OCI-LY7 (cell line): ENCODE data around the gene FOXN3. TPM values are rescaled to one million over a fixed set of nuclear protein-coding genes. Genes with fewer than 3 reads are reported as not detected.

Experiments
- BruUV-seq: library from RNA; stranded (reverse); fragments of 400-500 nt; replicated peaks from 2 replicates; lab custom pipeline; 2021; lab: Mats Ljungman, UMichigan
- CTCF ChIA-PET: fragments of 300-600 bp; sonication (Branson Sonifier 250); formaldehyde crosslinking; loops from one replicate; lab custom pipeline; 2022; ENCODE audit warnings: antibody characterized with exemption; ENCODE audit not compliant: unreplicated experiment; lab: Charles Lee
- POLR2A ChIA-PET: fragments of 300-600 bp; sonication (Branson Sonifier 250); formaldehyde crosslinking; loops from one replicate; lab custom pipeline; 2022; ENCODE audit warnings: antibody characterized with exemption; lab: Charles Lee
- DNase-seq: peaks from one replicate; pipeline ENCODE4 v3.0.0-alpha.2; 2015; ENCODE audit warnings: low spot score
- H2AFZ ChIP-seq: fragments of 200-600 bp; sonication (generic), shearing (Covaris generic); 2 replicates; pipeline ENCODE4 v1.6.1; 2014; ENCODE audit warnings: mild to moderate bottlenecking, antibody characterized with exemption, low read length, moderate library complexity
- H3K27ac ChIP-seq: fragments of 200-600 bp; sonication (generic); 2 replicates; pipeline ENCODE4 v1.5.1; 2014; ENCODE audit warnings: mixed run types, low read depth, mild to moderate bottlenecking, moderate library complexity, low read length, inconsistent platforms; ENCODE audit not compliant: poor library complexity, severe bottlenecking
- H3K36me3 ChIP-seq: fragments of 200-600 bp; sonication (generic); 2 replicates; pipeline ENCODE4 v1.6.1; 2014; ENCODE audit warnings: mild to moderate bottlenecking, antibody characterized with exemption, low read length, moderate library complexity, mixed read lengths; ENCODE audit not compliant: insufficient read depth
- H3K4me1 ChIP-seq: fragments of 200-600 bp; sonication (generic); 2 replicates; pipeline ENCODE4 v1.5.1; 2014; ENCODE audit warnings: mild to moderate bottlenecking, low read length; ENCODE audit not compliant: insufficient read depth, poor library complexity, severe bottlenecking
- H3K4me2 ChIP-seq: fragments of 200-600 bp; sonication (generic); 2 replicates; pipeline ENCODE4 v1.6.1; 2014; ENCODE audit warnings: mild to moderate bottlenecking, low read length
- H3K4me3 ChIP-seq: fragments of 200-600 bp; sonication (generic); 2 replicates; pipeline ENCODE4 v1.5.1; 2014; ENCODE audit warnings: mild to moderate bottlenecking, low read depth, low read length; ENCODE audit not compliant: poor library complexity, severe bottlenecking
- H3K79me2 ChIP-seq: fragments of 200-600 bp; sonication (generic); 2 replicates; pipeline ENCODE4 v1.6.1; 2016; ENCODE audit warnings: low read depth, mild to moderate bottlenecking, low read length, moderate library complexity, mixed read lengths; ENCODE audit not compliant: insufficient read depth
- H3K9me2 ChIP-seq: fragments of 200-600 bp; sonication (generic); 2 replicates; pipeline ENCODE4 v1.6.1; 2016; ENCODE audit warnings: mild to moderate bottlenecking, low read length, mixed read lengths; ENCODE audit not compliant: insufficient read depth
- H3K9me3 ChIP-seq: fragments of 200-600 bp; sonication (generic); 2 replicates; pipeline ENCODE4 v1.6.1; 2014; ENCODE audit warnings: mild to moderate bottlenecking, mixed run types, low read length, mixed read lengths
- H4K20me1 ChIP-seq: fragments of 200-600 bp; sonication (generic); 2 replicates; pipeline ENCODE4 v1.6.1; 2014; ENCODE audit warnings: mild to moderate bottlenecking, antibody characterized with exemption, low read length, moderate library complexity, mixed read lengths; ENCODE audit not compliant: insufficient read depth
- EZH2phosphoT487 ChIP-seq: fragments of 200-600 bp; sonication (generic); IDR thresholded peaks from 2 replicates; pipeline ENCODE4 v1.6.1; 2018; ENCODE audit warnings: low read depth, borderline replicate concordance, mild to moderate bottlenecking, mixed run types, antibody characterized with exemption, low read length, moderate library complexity, mixed read lengths
- intact Hi-C: fragments of 100-400 bp; cut with micrococcal nuclease; formaldehyde crosslinking; loops from one replicate; pipeline ENCODE4 v1.10.0; 2022; ENCODE audit not compliant: unreplicated experiment
- total RNA-seq, 2 experiments: library from RNA; depleted of rRNA in 1 of 2; stranded (reverse); fragments of >200 nt in 1 of 2; shearing (Covaris generic) in 1 of 2; gene quantifications; 2 replicates each; pipeline ENCODE4 v1.2.3, GENCODE V29; 2014 to 2022
- TF ChIP-seq, protein P1 (sequence below): fragments of 200-600 bp; sonication (generic); conservative IDR thresholded peaks from 2 replicates; pipeline ENCODE4 v1.5.1; 2014; ENCODE audit warnings: mild to moderate bottlenecking, antibody characterized with exemption, low read length, moderate library complexity, mixed read lengths

Gene FOXN3
- total RNA-seq, 2 experiments from 2014 or later: 77.7 to 102 TPM

DNA sequence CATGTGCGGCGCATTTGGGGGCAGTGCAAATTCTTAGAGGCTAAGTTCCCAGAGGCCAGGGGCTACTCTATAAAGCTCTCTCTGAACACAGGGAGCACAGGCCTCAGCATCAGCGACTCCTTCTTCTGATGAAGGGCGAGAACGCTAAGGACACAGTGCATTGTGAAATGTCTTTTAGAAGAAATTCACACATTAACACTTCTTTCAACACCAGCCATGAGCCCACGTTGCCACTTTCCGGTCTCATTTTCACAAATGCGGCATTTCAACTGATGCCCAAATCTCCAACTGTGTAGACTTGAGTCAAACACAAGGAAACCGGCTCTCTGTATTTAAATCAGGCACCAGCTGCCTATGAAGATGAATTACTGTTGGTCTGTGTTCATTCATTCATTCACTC lies 162.0 kb downstream of the FOXN3 start:
- H3K36me3 ChIP-seq: peaks cover 28% of the 10 kb centered on the region
- no peak for DNase-seq
- ChIA-PET POLR2A (no interaction called here), CTCF (no interaction called here)
- H2AFZ ChIP-seq: no peak overlapping the region
- intact Hi-C loops: no loop called here
- no peaks in the 10 kb centered on the region for H3K9me2 ChIP-seq
- TF ChIP-seq EZH2phosphoT487: no peak
- H3K9me3 ChIP-seq: peaks cover 19% of the 10 kb centered on the region; the same call in 1 of the 2 replicates
- H3K79me2 ChIP-seq: no peaks in the 10 kb centered on the region
- H3K4me2 ChIP-seq: no peak overlapping the region
- no peak overlapping the region for H3K4me3 ChIP-seq
- H3K27ac ChIP-seq: no peak overlapping the region
- no TSS peak for BruUV-seq
- peaks cover 14% of the 10 kb centered on the region for H3K4me1 ChIP-seq
- H4K20me1 ChIP-seq: no peaks in the 10 kb centered on the region

DNA sequence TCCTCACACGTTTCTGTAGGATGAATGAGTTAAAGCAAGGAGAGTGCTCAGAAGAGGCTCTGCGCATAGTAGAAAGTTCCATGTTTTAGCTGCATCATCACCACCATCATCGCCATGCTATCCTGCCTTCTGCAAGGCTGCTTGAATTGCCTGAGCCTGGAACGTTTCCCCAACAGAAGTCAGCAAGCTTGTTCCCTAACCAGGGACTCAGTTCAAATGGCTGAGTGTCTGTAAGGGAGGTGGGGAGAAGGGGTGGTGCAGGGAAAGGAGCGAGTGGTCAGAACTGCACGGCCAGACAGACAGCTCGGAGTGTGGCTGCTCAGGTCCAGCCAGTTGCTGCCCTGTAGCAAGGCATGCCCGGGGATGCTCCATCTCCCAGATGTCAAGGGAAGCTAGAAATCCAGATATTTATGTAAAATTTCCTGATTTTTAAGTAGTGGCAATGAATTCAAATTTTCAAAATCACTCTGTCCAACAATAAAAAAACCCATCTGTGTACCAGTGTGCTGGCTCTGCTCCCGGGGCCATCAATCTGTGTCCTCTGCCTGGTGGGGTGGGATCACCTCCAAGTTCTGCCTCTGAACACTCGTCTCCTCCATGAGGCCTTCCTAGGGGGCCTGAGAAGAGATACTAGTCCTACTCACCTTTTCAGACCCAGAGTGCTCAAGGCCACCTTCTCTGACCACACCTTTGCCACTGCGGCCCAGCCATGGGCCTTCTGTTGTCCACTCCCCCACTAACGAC lies 162.7 kb downstream of the FOXN3 start:
- POLR2A ChIA-PET: interaction anchor here (0.5 to 0.6 kb wide), 2 partner anchors 76 to 616 kb away, joined by 3 read pairs; no protein-coding TSS in a partner anchor

DNA sequence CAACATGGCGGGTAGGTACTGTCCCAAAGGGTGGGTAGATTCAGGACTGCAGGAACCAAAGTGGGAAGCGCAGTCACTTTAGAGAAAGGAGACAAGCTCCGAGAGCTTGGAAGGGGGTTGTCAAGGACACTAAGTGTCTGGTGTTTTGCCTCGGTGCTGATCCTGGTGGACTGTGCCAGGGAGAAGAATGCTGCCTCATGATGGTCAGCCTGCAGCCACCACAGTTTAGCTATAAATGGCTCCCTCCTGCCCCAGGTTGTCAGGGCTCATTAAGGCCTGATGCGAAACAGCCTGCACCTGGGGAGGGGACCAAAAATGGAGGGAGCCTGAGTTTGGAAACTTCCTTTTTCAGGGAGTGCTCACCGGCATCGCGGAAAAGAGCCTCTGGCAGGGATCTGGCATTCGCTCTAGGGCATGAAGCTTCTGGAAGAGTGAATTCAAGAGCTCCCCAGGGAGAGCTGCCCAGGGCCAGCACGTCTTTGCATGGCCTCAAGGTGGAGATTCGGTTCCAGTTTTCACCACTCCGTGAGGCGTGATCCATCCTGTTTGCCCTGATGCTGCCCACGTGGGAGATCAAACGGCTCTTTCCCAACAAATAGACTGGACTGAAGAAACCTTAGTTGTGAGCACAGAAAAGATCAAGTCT lies 164.0 kb downstream of the FOXN3 start:
- no TSS peak for BruUV-seq
- no peaks in the 10 kb centered on the region for H4K20me1 ChIP-seq
- TF ChIP-seq, protein P1, sequence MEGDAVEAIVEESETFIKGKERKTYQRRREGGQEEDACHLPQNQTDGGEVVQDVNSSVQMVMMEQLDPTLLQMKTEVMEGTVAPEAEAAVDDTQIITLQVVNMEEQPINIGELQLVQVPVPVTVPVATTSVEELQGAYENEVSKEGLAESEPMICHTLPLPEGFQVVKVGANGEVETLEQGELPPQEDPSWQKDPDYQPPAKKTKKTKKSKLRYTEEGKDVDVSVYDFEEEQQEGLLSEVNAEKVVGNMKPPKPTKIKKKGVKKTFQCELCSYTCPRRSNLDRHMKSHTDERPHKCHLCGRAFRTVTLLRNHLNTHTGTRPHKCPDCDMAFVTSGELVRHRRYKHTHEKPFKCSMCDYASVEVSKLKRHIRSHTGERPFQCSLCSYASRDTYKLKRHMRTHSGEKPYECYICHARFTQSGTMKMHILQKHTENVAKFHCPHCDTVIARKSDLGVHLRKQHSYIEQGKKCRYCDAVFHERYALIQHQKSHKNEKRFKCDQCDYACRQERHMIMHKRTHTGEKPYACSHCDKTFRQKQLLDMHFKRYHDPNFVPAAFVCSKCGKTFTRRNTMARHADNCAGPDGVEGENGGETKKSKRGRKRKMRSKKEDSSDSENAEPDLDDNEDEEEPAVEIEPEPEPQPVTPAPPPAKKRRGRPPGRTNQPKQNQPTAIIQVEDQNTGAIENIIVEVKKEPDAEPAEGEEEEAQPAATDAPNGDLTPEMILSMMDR: no peak
- TF ChIP-seq EZH2phosphoT487: no peak
- no peak overlapping the region for H3K4me2 ChIP-seq
- ChIA-PET CTCF (no interaction called here), POLR2A (no interaction called here)
- H3K9me2 ChIP-seq: no peaks in the 10 kb centered on the region
- H2AFZ ChIP-seq: no peak overlapping the region
- DNase-seq: no peak
- intact Hi-C loops: no loop called here
- H3K4me3 ChIP-seq: no peak overlapping the region
- peaks cover 25% of the 10 kb centered on the region; the same call in 1 of the 2 replicates for H3K9me3 ChIP-seq
- H3K27ac ChIP-seq: no peak overlapping the region
- no peaks in the 10 kb centered on the region for H3K79me2 ChIP-seq
- peaks cover 5% of the 10 kb centered on the region for H3K4me1 ChIP-seq
- peaks cover 43% of the 10 kb centered on the region for H3K36me3 ChIP-seq

More for the DNA sequence above, 162.7 kb downstream of the FOXN3 start:
- Histone ChIP-seq H4K20me1 (no peaks in the 10 kb centered on the region), H3K9me3 (peaks cover 25% of the 10 kb centered on the region; the same call in 1 of the 2 replicates), H3K4me1 (peaks cover 14% of the 10 kb centered on the region), H3K79me2 (no peaks in the 10 kb centered on the region), H3K27ac (no peak overlapping the region), H3K4me3 (no peak overlapping the region), H3K4me2 (no peak overlapping the region), H3K36me3 (peaks cover 35% of the 10 kb centered on the region), H3K9me2 (no peaks in the 10 kb centered on the region), H2AFZ (no peak overlapping the region)
- DNase-seq: no peak
- TF ChIP-seq, protein P1: no peak
- TF ChIP-seq EZH2phosphoT487: no peak
- CTCF ChIA-PET: no interaction called here
- intact Hi-C loops: no loop called here
- BruUV-seq: no TSS peak
